Measurements from ENCODE around the gene SLC5A10.

The SLC5A10 gene

GRCh38 chr17:19001907-19002590 is 50.1 kb downstream of the SLC5A10 start:
- DNase-seq (ENCODE audit: low read depth in 1 of 2, low spot score in 1 of 2) = no peak

- no peak for DNase-seq (ENCODE audit: low read depth in 1 of 2, low spot score in 1 of 2)
Measured at GRCh38 chr17:19002805-19003542, 51.0 kb downstream of the SLC5A10 start.

- peak in 1 of 2 donors; percentile 40 for DNase-seq (ENCODE audit: low read depth in 1 of 2, low spot score in 1 of 2)
Measured at GRCh38 chr17:19003543-19004420, 51.8 kb downstream of the SLC5A10 start.

GRCh38 chr17:19004421-19005136 is 52.6 kb downstream of the SLC5A10 start, which contains the start of gene FAM83G:
Gene FAM83G, minus strand, starts transcription at chr17:19004764. Its CDS starts 723 bp downstream, at chr17:19004041.
- peak; percentile 77 to 92 for DNase-seq (ENCODE audit: low read depth in 1 of 2, low spot score in 1 of 2)

GRCh38 chr17:19005137-19005773 is 53.3 kb downstream of the SLC5A10 start:
- DNase-seq (ENCODE audit: low read depth in 1 of 2, low spot score in 1 of 2) = no peak

GRCh38 chr17:19005789-19006430 is 53.9 kb downstream of the SLC5A10 start:
- no peak for DNase-seq (ENCODE audit: low read depth in 1 of 2, low spot score in 1 of 2)

GRCh38 chr17:19006698-19007097 is 54.7 kb downstream of the SLC5A10 start:
- DNase-seq (ENCODE audit: low read depth in 1 of 2, low spot score in 1 of 2) = no peak

- DNase-seq (ENCODE audit: low read depth in 1 of 2, low spot score in 1 of 2) = no peak
Measured at GRCh38 chr17:19009970-19010369, 58.0 kb downstream of the SLC5A10 start.

- DNase-seq (ENCODE audit: low read depth in 1 of 2, low spot score in 1 of 2) = no peak
Measured at GRCh38 chr17:19010729-19011505, 59.0 kb downstream of the SLC5A10 start.

GRCh38 chr17:19011581-19011980 is 59.6 kb downstream of the SLC5A10 start:
- DNase-seq (ENCODE audit: low read depth in 1 of 2, low spot score in 1 of 2) = no peak

GRCh38 chr17:19012171-19013080 is 60.5 kb downstream of the SLC5A10 start:
- no peak for DNase-seq (ENCODE audit: low read depth in 1 of 2, low spot score in 1 of 2)

- no peak for DNase-seq (ENCODE audit: low read depth in 1 of 2, low spot score in 1 of 2)
Measured at GRCh38 chr17:19013226-19013625, 61.3 kb downstream of the SLC5A10 start.

- DNase-seq (ENCODE audit: low read depth in 1 of 2, low spot score in 1 of 2) = no peak
Measured at GRCh38 chr17:19013806-19014627, 62.1 kb downstream of the SLC5A10 start.

- no peak for DNase-seq (ENCODE audit: low read depth in 1 of 2, low spot score in 1 of 2)
Measured at GRCh38 chr17:19014628-19015215, 62.8 kb downstream of the SLC5A10 start.

- no peak for DNase-seq (ENCODE audit: low read depth in 1 of 2, low spot score in 1 of 2)
Measured at GRCh38 chr17:19015428-19015827, 63.5 kb downstream of the SLC5A10 start.

GRCh38 chr17:19016297-19016696 is 64.3 kb downstream of the SLC5A10 start:
- no peak for DNase-seq (ENCODE audit: low read depth in 1 of 2, low spot score in 1 of 2)

GRCh38 chr17:19016881-19017280 is 64.9 kb downstream of the SLC5A10 start:
- no peak for DNase-seq (ENCODE audit: low read depth in 1 of 2, low spot score in 1 of 2)

Measured in stimulated activated CD4-positive, alpha-beta T cell treated with anti-CD3 and anti-CD28 coated beads, Interleukin-15, amount 100 ng/mL, for 1 hour (primary cell).